Aorta (tissue), 5 donors: Measurements from ENCODE around the gene CARD9. TPM values are rescaled to one million over a fixed set of nuclear protein-coding genes. Genes with fewer than 3 reads are reported as not detected.

Source experiments
- ATAC-seq: fragments of 200-7000 bp; cut with Tn5 transposase; one replicate; pipeline ENCODE4 v1.9.1; 2022; ENCODE audit warnings: moderate library complexity; ENCODE audit not compliant: low FRiP score
- DNase-seq, 2 donors: peaks; one replicate each; pipeline ENCODE4 v3.0.0-alpha.2; 2020
- H3K27ac ChIP-seq, 2 donors: one replicate each; pipeline ENCODE4 v1.5.1; 2013; ENCODE audit warnings: low read length in 2 of 2, mild to moderate bottlenecking in 2 of 2, moderate library complexity in 2 of 2, control low read depth in 1 of 2, inconsistent platforms in 1 of 2, low read depth in 1 of 2
- H3K27me3 ChIP-seq, 2 donors: one replicate each; pipeline ENCODE4 v1.6.1; 2013; ENCODE audit warnings: control low read depth in 1 of 2, low read length in 1 of 2, mild to moderate bottlenecking in 1 of 2, moderate library complexity in 1 of 2; ENCODE audit not compliant: insufficient read depth in 2 of 2, control insufficient read depth in 1 of 2
- H3K36me3 ChIP-seq, 2 donors: one replicate each; pipeline ENCODE4 v1.6.1; 2013; ENCODE audit warnings: control low read depth in 1 of 2, low read length in 1 of 2, mild to moderate bottlenecking in 1 of 2; ENCODE audit not compliant: insufficient read depth in 2 of 2, control insufficient read depth in 1 of 2
- H3K4me1 ChIP-seq, 2 donors: one replicate each; pipeline ENCODE4 v1.6.1; 2013; ENCODE audit warnings: low read length in 2 of 2, control low read depth in 1 of 2, mild to moderate bottlenecking in 1 of 2, moderate library complexity in 1 of 2; ENCODE audit not compliant: insufficient read depth in 2 of 2, control insufficient read depth in 1 of 2
- H3K4me3 ChIP-seq, 2 donors: one replicate each; pipeline ENCODE4 v1.5.1; 2013; ENCODE audit warnings: low read length in 2 of 2, control low read depth in 1 of 2, mild to moderate bottlenecking in 1 of 2
- H3K9me3 ChIP-seq: one replicate; pipeline ENCODE4 v1.6.1; 2013; ENCODE audit warnings: mild to moderate bottlenecking, low read length; ENCODE audit not compliant: control insufficient read depth
- WGBS, 2 donors: extraction: QIAGEN DNeasy Blood & Tissue Kit; methylation state at CpG; one replicate each; pipeline ENCODE4 v1.1.7; 2013; 5-methylcytosine and 5-hydroxymethylcytosine counted together
- intact Hi-C, 2 donors: fragments of 100-400 bp; cut with DNase I; formaldehyde crosslinking; loops; one replicate each; pipeline versions ENCODE4 v1.14.2 to v1.15.0; 2022
- polyA plus RNA-seq, 2 donors: library from polyadenylated mRNA; stranded (reverse); fragments of 200-250 nt; gene quantifications; one replicate each; pipeline ENCODE4 v1.2.3, GENCODE V29; 2013
- total RNA-seq, 2 donors: library from RNA; stranded (reverse); fragmentation: NEBNext Ultra II Directional; extraction: Animal tissue kit (Norgen Biotek cat#: 25700); gene quantifications; one replicate each; pipeline ENCODE4 v1.2.1, GENCODE V29; 2021
- donor health status: healthy with polysubstance abuse.
- donor health status: Bipolar disorder and iron deficiency.
- donor health status: DM: no; HTN: no; CAD: no.
- donor health status: DM: no; HTN: no; CAD: no.
- donor health status: DM: yes; HTN: yes; CAD: no.

The CARD9 gene
- total and polyA plus RNA-seq, 4 donors = 1.4 to 5.3 (median 3.5) TPM

- Histone ChIP-seq H3K36me3 (peaks cover 0 to 4% of the 10 kb centered on the region in 2 donors), H3K4me3 (no peak overlapping the region), H3K4me1 (no peaks in the 10 kb centered on the region), H3K27me3 (no peaks in the 10 kb centered on the region), H3K27ac (no peak overlapping the region), H3K9me3 (no peaks in the 10 kb centered on the region)
- DNase-seq (no peak), ATAC-seq (no peak)
- intact Hi-C loops = no loop called here
- 65 to 68% methylated on average over 4 of the region's 4 CpGs for WGBS, 2 donors
Observed at GRCh38 chr9:136396219-136396515, 22.7 kb upstream of the CARD9 start.

- Histone ChIP-seq H3K9me3 (no peaks in the 10 kb centered on the region), H3K27ac (no peak overlapping the region), H3K4me3 (no peak overlapping the region), H3K4me1 (no peaks in the 10 kb centered on the region), H3K36me3 (peaks cover 0 to 4% of the 10 kb centered on the region in 2 donors), H3K27me3 (no peaks in the 10 kb centered on the region)
- no peak for ATAC-seq
- 87 to 88% methylated on average over 26 of the region's 26 CpGs for WGBS, 2 donors
- intact Hi-C loops = no loop called here
- DNase-seq = no peak
Observed at GRCh38 chr9:136395345-136396218, 22.1 kb upstream of the CARD9 start.

- peaks cover 0 to 4% of the 10 kb centered on the region in 2 donors for H3K36me3 ChIP-seq
- intact Hi-C loops = no loop called here
- H3K27ac ChIP-seq = no peak overlapping the region
- no peaks in the 10 kb centered on the region for H3K4me1 ChIP-seq
- H3K4me3 ChIP-seq = no peak overlapping the region
- ATAC-seq (no peak), DNase-seq (no peak)
- 90 to 94% methylated on average over 13 of the region's 13 CpGs for WGBS, 2 donors
- H3K9me3 ChIP-seq = no peaks in the 10 kb centered on the region
- no peaks in the 10 kb centered on the region for H3K27me3 ChIP-seq
Observed at GRCh38 chr9:136395020-136395340, 21.5 kb upstream of the CARD9 start.

GRCh38 chr9:136394312-136395019 lies 21.0 kb upstream of the CARD9 start:
- ATAC-seq (no peak), DNase-seq (no peak)
- H3K9me3 ChIP-seq = no peaks in the 10 kb centered on the region
- WGBS, 2 donors = 94 to 95% methylated on average over 21 of the region's 21 CpGs
- H3K4me1 ChIP-seq = no peaks in the 10 kb centered on the region
- no peak overlapping the region for H3K27ac ChIP-seq
- no peak overlapping the region for H3K4me3 ChIP-seq
- H3K27me3 ChIP-seq = no peaks in the 10 kb centered on the region
- peaks cover 0 to 4% of the 10 kb centered on the region in 2 donors for H3K36me3 ChIP-seq
- intact Hi-C loops = no loop called here

- intact Hi-C loops = no loop called here
- peaks cover 0 to 4% of the 10 kb centered on the region in 2 donors for H3K36me3 ChIP-seq
- no peak for ATAC-seq
Observed at GRCh38 chr9:136393531-136393930, 20.1 kb upstream of the CARD9 start.

GRCh38 chr9:136392538-136393449 lies 19.3 kb upstream of the CARD9 start:
- Histone ChIP-seq H3K9me3 (no peaks in the 10 kb centered on the region), H3K4me1 (no peaks in the 10 kb centered on the region), H3K36me3 (peaks cover 0 to 4% of the 10 kb centered on the region in 2 donors), H3K4me3 (no peak overlapping the region), H3K27me3 (no peaks in the 10 kb centered on the region), H3K27ac (no peak overlapping the region)
- no peak for DNase-seq
- 84 to 87% methylated on average over 21 of the region's 21 CpGs for whole genome bisulfite sequencing, 2 donors
- intact Hi-C loops = no loop called here
- peak; percentile 30 for ATAC-seq

More at GRCh38 chr9:136393531-136393930, 20.1 kb upstream of the CARD9 start:
- Histone ChIP-seq H3K9me3 (no peaks in the 10 kb centered on the region), H3K27me3 (no peaks in the 10 kb centered on the region), H3K4me1 (no peaks in the 10 kb centered on the region), H3K4me3 (no peak overlapping the region), H3K27ac (no peak overlapping the region)
- WGBS, 2 donors = 85 to 87% methylated on average over 17 of the region's 17 CpGs
- no peak for DNase-seq

- Histone ChIP-seq H3K4me1 (no peaks in the 10 kb centered on the region), H3K4me3 (no peak overlapping the region), H3K27me3 (no peaks in the 10 kb centered on the region), H3K36me3 (peaks cover 0 to 4% of the 10 kb centered on the region in 2 donors), H3K27ac (no peak overlapping the region), H3K9me3 (no peaks in the 10 kb centered on the region)
- intact Hi-C loops = no loop called here
- DNase-seq (no peak), ATAC-seq (peak; percentile 42)
- WGBS, 2 donors = 90 to 92% methylated on average over 27 to 28 of the region's 28 CpGs
Observed at GRCh38 chr9:136391737-136392537, 18.5 kb upstream of the CARD9 start.

GRCh38 chr9:136389396-136389795 lies 15.9 kb upstream of the CARD9 start:
- H3K27ac ChIP-seq = no peak overlapping the region
- ATAC-seq = no peak
- H3K36me3 ChIP-seq = no peaks in the 10 kb centered on the region
- H3K4me1 ChIP-seq = no peaks in the 10 kb centered on the region
- no peaks in the 10 kb centered on the region for H3K9me3 ChIP-seq
- no peaks in the 10 kb centered on the region for H3K27me3 ChIP-seq
- H3K4me3 ChIP-seq = no peak overlapping the region
- DNase-seq = no peak
- intact Hi-C loops = no loop called here
- 88% methylated on average over 14 of the region's 14 CpGs for WGBS, 2 donors
